Motor neuron (in vitro differentiated cells): ENCODE measurements around the gene EHMT1. TPM values are rescaled to one million over a fixed set of nuclear protein-coding genes. Genes with fewer than 3 reads are reported as not detected.

Experiments
- ATAC-seq, 8 experiments: fragments of 200-7000 bp; cut with Tn5 transposase; replicated peaks in 6 of 8; 2 replicates each; pipeline ENCODE4 v1.8.0; 2021; ENCODE audit warnings: mild to moderate bottlenecking in 8 of 8, moderate library complexity in 8 of 8
- H3K27ac ChIP-seq, 2 donors: fragments of 250-450 bp; sonication (Bioruptor Pico); 2 replicates each; pipeline ENCODE4 v1.9.0; 2021; ENCODE audit warnings: antibody characterized with exemption in 2 of 2, mild to moderate bottlenecking in 2 of 2, moderate library complexity in 1 of 2
- H3K4me1 ChIP-seq, 2 donors: fragments of 250-450 bp; sonication (Bioruptor Pico); replicated peaks in 1 of 2; 2 replicates each; pipeline ENCODE4 v1.6.1; 2021; ENCODE audit warnings: antibody characterized with exemption in 2 of 2, mild to moderate bottlenecking in 2 of 2, moderate library complexity in 1 of 2
- H3K4me3 ChIP-seq, 5 donors: fragments of 250-450 bp; sonication (Bioruptor Pico); 2 replicates each; pipeline ENCODE4 v1.9.0; 2021; ENCODE audit warnings: antibody characterized with exemption in 5 of 5, mild to moderate bottlenecking in 5 of 5, moderate library complexity in 4 of 5
- WGBS, 10 experiments: fragments of 450-650 bp; shearing (Covaris generic); methylation state at CpG; one replicate each; pipeline ENCODE4 v1.0.0; 2022; 5-methylcytosine and 5-hydroxymethylcytosine counted together
- in situ Hi-C, 9 experiments: fragments of 400-800 bp; cut with MboI; loops; one replicate each; pipeline ENCODE4 v1.15.0; 2021; ENCODE audit warnings: low sequenced_read_pairs in 9 of 9, low pct_unique_long_range_greater_than_20kb in 2 of 9; ENCODE audit not compliant: unreplicated experiment in 9 of 9
- total RNA-seq, 8 experiments: library from RNA; unstranded; fragments of 300-600 nt; gene quantifications; 2 replicates each; pipeline versions ENCODE4 v1.2.3 to v1.2.4, GENCODE V29; 2022

EHMT1 gene
- total RNA-seq, 8 experiments from 2014 or later: 25.0 to 90.6 (median 42.6) TPM

DNA sequence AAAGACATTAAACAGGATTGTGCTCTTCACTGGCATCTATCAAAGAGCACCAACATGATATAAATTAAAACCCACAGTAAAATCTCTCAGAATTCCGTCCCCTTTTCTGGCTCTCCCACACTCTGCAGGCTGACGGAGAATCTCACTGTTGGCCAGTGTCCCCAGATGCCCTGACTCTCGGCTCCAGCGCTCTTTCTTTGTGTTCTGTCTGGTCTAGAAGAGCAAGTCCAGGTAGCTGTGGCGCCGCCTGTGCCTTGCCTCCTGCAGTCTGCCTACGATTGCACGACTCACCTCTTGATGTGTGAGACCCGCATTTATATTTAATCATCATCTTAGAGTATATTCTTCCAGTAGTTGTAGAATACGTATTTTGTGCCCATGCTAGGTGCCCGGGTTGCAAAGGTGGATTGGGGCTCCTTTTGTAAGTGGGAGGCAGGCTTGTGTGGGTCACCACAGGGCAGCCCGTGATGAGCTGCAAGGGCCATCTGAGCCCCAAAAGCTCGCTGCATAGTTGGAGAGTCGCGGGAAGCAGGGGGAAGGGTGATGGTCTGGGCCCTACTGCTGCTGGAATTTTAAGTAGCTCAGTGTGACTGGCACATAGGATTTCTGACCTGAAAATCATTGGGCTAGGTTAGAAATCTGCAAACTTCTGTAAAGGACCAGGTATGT, 55.6 kb downstream of the EHMT1 start:
- Histone ChIP-seq H3K4me3 (no peak overlapping the region), H3K4me1 (peaks cover 36 to 38% of the 10 kb centered on the region in 2 donors), H3K27ac (peak overlapping the region in 1 of 2 donors; percentile 55)
- peak in 5 of 8 experiments; percentile 19 to 33 (median 27) for ATAC-seq
- 20 to 100% (median 79%) methylated on average over 1 to 10 of the region's 15 CpGs; no CpG with 5 or more reads in 2 of the 10 experiments for WGBS, 10 experiments
- in situ Hi-C loops: no loop called here

GRCh38 chr9:137674976-137675320, 56.1 kb downstream of the EHMT1 start:
- 83 to 94% (median 89%) methylated on average over 2 to 5 of the region's 5 CpGs; no CpG with 5 or more reads in 4 of the 10 experiments for whole genome bisulfite sequencing, 10 experiments
- H3K4me3 ChIP-seq: no peak overlapping the region
- in situ Hi-C loops: loop anchor here in 1 of 9 experiments (25.0 kb wide), 1 partner anchor 88 kb away; the partner anchor contains the start of genes DPH7 and ZMYND19
- ATAC-seq: no peak
- H3K4me1 ChIP-seq: peaks cover 41 to 43% of the 10 kb centered on the region in 2 donors
- H3K27ac ChIP-seq: no peak overlapping the region

DNA sequence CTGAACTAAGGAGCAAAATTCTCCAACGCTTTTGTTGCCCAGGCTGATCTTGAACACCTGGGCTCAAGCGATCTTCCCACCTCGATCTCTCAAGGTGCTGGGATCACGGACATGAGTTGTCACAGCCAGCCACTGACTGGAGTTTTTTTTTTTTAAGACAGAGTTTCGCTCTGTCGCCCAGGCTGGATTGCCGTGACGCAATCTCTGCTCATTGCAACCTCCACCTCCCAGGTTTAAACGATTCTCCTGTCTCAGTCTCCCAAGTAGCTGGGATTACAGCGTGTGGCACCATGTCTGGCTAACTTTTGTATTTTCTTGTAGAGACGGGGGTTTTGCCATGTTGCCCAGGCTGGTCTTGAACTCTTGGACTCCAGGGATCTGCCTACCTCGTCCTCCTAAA, 58.2 kb downstream of the EHMT1 start:
- in situ Hi-C loops: loop anchor here in 1 of 9 experiments (25.0 kb wide), 1 partner anchor 90 kb away; the partner anchor contains the start of genes DPH7 and ZMYND19
- Histone ChIP-seq H3K27ac (no peak overlapping the region), H3K4me3 (no peak overlapping the region), H3K4me1 (peaks cover 40 to 42% of the 10 kb centered on the region in 2 donors)
- ATAC-seq: no peak
- WGBS, 10 experiments: 84 to 100% (median 94%) methylated on average over 4 to 10 of the region's 12 CpGs; no CpG with 5 or more reads in 1 of the 10 experiments

- 70 to 100% (median 97%) methylated on average over 1 to 12 of the region's 12 CpGs for WGBS, 10 experiments
- no peak overlapping the region for H3K27ac ChIP-seq
- peaks cover 49 to 50% of the 10 kb centered on the region in 2 donors for H3K4me1 ChIP-seq
- H3K4me3 ChIP-seq: no peak overlapping the region
- no peak for ATAC-seq
- in situ Hi-C loops: loop anchor here in 1 of 9 experiments (25.0 kb wide), 1 partner anchor 91 kb away; the partner anchor contains the start of genes DPH7 and ZMYND19
Measured at GRCh38 chr9:137678202-137678601, 59.4 kb downstream of the EHMT1 start.

DNA sequence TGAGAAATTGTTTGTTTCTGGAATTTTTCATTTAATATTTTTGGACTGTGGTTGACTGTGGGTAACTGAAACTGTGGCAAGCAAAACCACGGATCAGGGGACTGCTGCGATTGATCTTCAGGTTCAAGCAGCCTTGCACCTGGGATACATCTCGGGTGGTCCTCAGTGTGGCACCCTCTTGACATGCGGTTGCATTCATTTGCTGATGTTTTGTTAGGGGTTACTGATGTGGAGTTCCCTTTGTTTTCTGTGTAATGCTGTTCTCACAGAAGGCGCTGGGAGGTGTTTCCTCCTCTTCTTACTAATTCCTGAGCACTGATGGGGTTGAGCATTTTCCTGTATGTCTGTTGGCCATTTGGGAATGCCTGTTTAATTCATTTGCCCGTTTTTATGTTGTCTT, 60.4 kb downstream of the EHMT1 start:
- Histone ChIP-seq H3K4me3 (no peak overlapping the region), H3K27ac (no peak overlapping the region), H3K4me1 (peaks cover 47% of the 10 kb centered on the region in 2 donors)
- WGBS, 10 experiments: 0 to 92% (median 24%) methylated on average over 2 to 5 of the region's 6 CpGs; no CpG with 5 or more reads in 1 of the 10 experiments
- no peak for ATAC-seq
- in situ Hi-C loops: loop anchor here in 1 of 9 experiments (25.0 kb wide), 1 partner anchor 92 kb away; the partner anchor contains the start of genes DPH7 and ZMYND19

- 55 to 100% (median 89%) methylated on average over 2 to 7 of the region's 7 CpGs; no CpG with 5 or more reads in 1 of the 10 experiments for WGBS, 10 experiments
- in situ Hi-C loops: loop anchor here in 2 of 9 experiments (10.0 to 25.0 kb wide), 2 partner anchors 55 to 92 kb away; partner anchors contain the start of genes DPH7 (in 1 of the 2) and ZMYND19 (in 1 of the 2)
- no peak for ATAC-seq
- Histone ChIP-seq H3K4me3 (no peak overlapping the region), H3K4me1 (peaks cover 41 to 42% of the 10 kb centered on the region in 2 donors), H3K27ac (peak overlapping the region in 1 of 2 donors; percentile 38)
Measured at GRCh38 chr9:137679695-137680305, 61.0 kb downstream of the EHMT1 start.

GRCh38 chr9:137680444-137681358, 61.9 kb downstream of the EHMT1 start:
- in situ Hi-C loops: loop anchor here in 2 of 9 experiments (10.0 to 25.0 kb wide), 2 partner anchors 56 to 93 kb away; partner anchors contain the start of genes DPH7 (in 1 of the 2) and ZMYND19 (in 1 of the 2)
- 70 to 100% (median 88%) methylated on average over 1 to 12 of the region's 18 CpGs; no CpG with 5 or more reads in 1 of the 10 experiments for WGBS, 10 experiments
- Histone ChIP-seq H3K4me3 (no peak overlapping the region), H3K27ac (no peak overlapping the region), H3K4me1 (peaks cover 38% of the 10 kb centered on the region in 2 donors)
- ATAC-seq: no peak

DNA sequence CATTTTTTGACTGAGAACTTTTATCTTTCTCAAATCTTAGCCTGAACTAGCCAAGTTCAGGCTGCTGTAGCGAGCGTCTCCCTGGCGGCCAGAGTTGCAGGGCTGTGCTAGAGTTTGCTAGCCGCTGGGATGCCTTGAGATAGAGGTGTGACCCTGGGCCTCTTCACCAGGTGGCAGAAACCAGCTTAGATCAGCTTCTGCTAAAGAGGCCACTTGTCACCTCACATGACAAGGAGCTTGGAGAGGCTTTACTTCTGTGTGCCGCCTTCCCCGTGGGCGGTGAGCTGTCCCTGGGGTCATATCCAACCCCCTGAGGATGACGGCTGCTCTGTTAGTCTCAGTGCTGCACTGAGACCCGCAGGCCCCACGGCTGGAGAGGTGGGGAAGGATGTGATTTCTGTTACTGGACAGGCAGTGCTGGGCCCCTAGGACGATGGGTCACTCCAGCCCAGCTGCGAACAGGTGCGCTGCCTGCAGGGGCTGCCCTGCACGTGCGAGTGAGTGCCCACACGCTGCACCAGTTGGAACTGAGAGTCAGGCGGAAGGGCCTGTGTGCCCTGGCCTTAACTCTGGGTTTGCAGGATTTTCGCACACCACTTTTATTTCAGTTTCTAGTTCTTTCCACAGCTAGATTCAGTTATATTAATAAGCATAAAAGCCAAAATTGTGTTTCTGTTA, 63.8 kb downstream of the EHMT1 start:
- 53 to 100% (median 69%) methylated on average over 2 to 9 of the region's 18 CpGs; no CpG with 5 or more reads in 2 of the 10 experiments for WGBS, 10 experiments
- peak in 6 of 8 experiments; percentile 13 to 97 (median 95) for ATAC-seq
- Histone ChIP-seq H3K4me1 (peaks cover 38% of the 10 kb centered on the region in 2 donors), H3K4me3 (no peak overlapping the region), H3K27ac (peak overlapping the region in 1 of 2 donors; percentile 70)
- in situ Hi-C loops: loop anchor here in 2 of 9 experiments (10.0 to 25.0 kb wide), 2 partner anchors 58 to 95 kb away; partner anchors contain the start of genes DPH7 (in 1 of the 2) and ZMYND19 (in 1 of the 2)

DNA sequence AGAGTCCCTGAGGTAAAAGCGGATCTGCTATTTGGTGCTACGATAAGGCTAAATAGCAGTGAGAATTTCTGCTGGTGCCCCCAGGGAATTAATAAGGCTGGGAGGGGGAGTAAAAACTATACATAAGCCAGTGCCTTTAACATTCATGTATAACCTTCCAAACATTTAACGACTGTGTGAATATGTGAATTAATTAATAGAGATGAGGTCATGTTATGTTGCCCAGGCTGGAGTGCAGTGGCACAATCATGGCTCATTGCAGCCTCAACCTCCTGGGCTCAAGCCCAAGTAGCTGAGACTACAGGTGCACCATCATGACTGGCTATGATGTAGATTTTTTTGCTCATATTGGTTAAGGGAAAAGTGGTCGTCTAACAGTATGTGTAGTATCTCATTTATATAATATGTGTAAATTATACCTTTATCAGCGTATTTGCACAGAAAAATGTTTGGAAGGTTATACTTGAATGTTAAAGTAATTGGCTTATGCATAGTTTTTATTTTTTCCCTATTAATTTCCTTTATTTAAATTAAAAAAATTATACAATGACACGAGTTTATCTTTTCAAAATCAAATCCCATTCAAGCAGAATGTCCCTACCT, 64.6 kb downstream of the EHMT1 start:
- H3K27ac ChIP-seq: no peak overlapping the region
- peaks cover 40 to 42% of the 10 kb centered on the region in 2 donors for H3K4me1 ChIP-seq
- ATAC-seq: peak in 5 of 8 experiments; percentile 15 to 87 (median 62)
- no peak overlapping the region for H3K4me3 ChIP-seq
- WGBS, 10 experiments: 57 to 100% (median 79%) methylated on average over 1 to 6 of the region's 6 CpGs
- in situ Hi-C loops: loop anchor here in 2 of 9 experiments (10.0 to 25.0 kb wide), 2 partner anchors 59 to 96 kb away; partner anchors contain the start of genes DPH7 (in 1 of the 2) and ZMYND19 (in 1 of the 2)

GRCh38 chr9:137685035-137685740, 66.4 kb downstream of the EHMT1 start:
- Histone ChIP-seq H3K27ac (no peak overlapping the region), H3K4me3 (no peak overlapping the region), H3K4me1 (peaks cover 37 to 48% of the 10 kb centered on the region in 2 donors)
- WGBS, 10 experiments: 62 to 100% (median 95%) methylated on average over 1 to 5 of the region's 5 CpGs
- ATAC-seq: peak in 1 of 8 experiments; percentile 5
- in situ Hi-C loops: loop anchor here in 2 of 9 experiments (10.0 to 25.0 kb wide), 2 partner anchors 60 to 98 kb away; partner anchors contain the start of genes DPH7 (in 1 of the 2) and ZMYND19 (in 1 of the 2)
